Mesenchymal stem cell (in vitro differentiated cells and primary cell): Measurements from ENCODE around the gene PKNOX2.

ENCODE experiments used
- DNase-seq: peaks from one replicate; pipeline ENCODE4 v3.0.0-alpha.2; 2013
- H2AFZ ChIP-seq: one replicate; pipeline ENCODE4 v1.6.1; 2013; ENCODE audit warnings: low read depth, mild to moderate bottlenecking, control low read depth, inconsistent platforms, low read length, moderate library complexity
- H2AK5ac ChIP-seq: 2 replicates; pipeline ENCODE4 v1.6.1; 2013; ENCODE audit warnings: low read length, moderate library complexity, mild to moderate bottlenecking, inconsistent platforms; ENCODE audit not compliant: severe bottlenecking
- H2BK120ac ChIP-seq: one replicate; pipeline ENCODE4 v1.6.1; 2013; ENCODE audit warnings: low read depth, mild to moderate bottlenecking, inconsistent platforms, low read length, moderate library complexity
- H2BK12ac ChIP-seq, 2 experiments: one replicate each; pipeline ENCODE4 v1.6.1; 2013; ENCODE audit warnings: inconsistent platforms in 2 of 2, low read length in 2 of 2, mild to moderate bottlenecking in 2 of 2, moderate library complexity in 2 of 2, control low read depth in 1 of 2
- H2BK15ac ChIP-seq: one replicate; pipeline ENCODE4 v1.6.1; 2013; ENCODE audit warnings: mild to moderate bottlenecking, low read depth, inconsistent platforms; ENCODE audit not compliant: poor library complexity, severe bottlenecking
- H2BK5ac ChIP-seq: 2 replicates; pipeline ENCODE4 v1.6.1; 2013; ENCODE audit warnings: low read depth, mild to moderate bottlenecking, low read length, control low read depth, inconsistent platforms; ENCODE audit not compliant: poor library complexity, severe bottlenecking
- H3K14ac ChIP-seq, 2 experiments: one replicate each; pipeline ENCODE4 v1.6.1; 2013; ENCODE audit warnings: inconsistent platforms in 2 of 2, low read length in 2 of 2, control low read depth in 1 of 2, mild to moderate bottlenecking in 1 of 2, moderate library complexity in 1 of 2
- H3K18ac ChIP-seq, 2 experiments: one replicate each; pipeline ENCODE4 v1.6.1; 2013; ENCODE audit warnings: inconsistent platforms in 2 of 2, low read length in 2 of 2, control low read depth in 1 of 2, low read depth in 1 of 2, mild to moderate bottlenecking in 1 of 2
- H3K23ac ChIP-seq, 2 experiments: one replicate each; pipeline ENCODE4 v1.6.1; 2013; ENCODE audit warnings: inconsistent platforms in 2 of 2, low read length in 2 of 2, mild to moderate bottlenecking in 2 of 2, moderate library complexity in 2 of 2, control low read depth in 1 of 2
- H3K27ac ChIP-seq: 2 replicates; pipeline ENCODE4 v1.5.1; 2013; ENCODE audit warnings: mild to moderate bottlenecking, moderate library complexity, low read length, control low read depth, inconsistent platforms; ENCODE audit not compliant: poor library complexity, severe bottlenecking
- H3K27me3 ChIP-seq, 2 experiments: 2 replicates each; pipeline versions ENCODE4 v1.6.1 to v1.7.0; 2013; ENCODE audit warnings: low read length in 2 of 2, mild to moderate bottlenecking in 2 of 2, moderate library complexity in 2 of 2, control low read depth in 1 of 2, inconsistent platforms in 1 of 2; ENCODE audit not compliant: control insufficient read depth in 1 of 2, insufficient read depth in 1 of 2
- H3K36me3 ChIP-seq, 2 experiments: 2 replicates each; pipeline versions ENCODE4 v1.6.1 to v1.7.0; 2013; ENCODE audit warnings: low read length in 2 of 2, control low read depth in 1 of 2, inconsistent platforms in 1 of 2, low read depth in 1 of 2, mild to moderate bottlenecking in 1 of 2; ENCODE audit not compliant: insufficient read depth in 2 of 2, control insufficient read depth in 1 of 2
- H3K4ac ChIP-seq, 2 experiments: one replicate each; pipeline ENCODE4 v1.6.1; 2013; ENCODE audit warnings: inconsistent platforms in 2 of 2, low read length in 2 of 2, mild to moderate bottlenecking in 2 of 2, moderate library complexity in 2 of 2, control low read depth in 1 of 2, low read depth in 1 of 2
- H3K4me1 ChIP-seq: 2 replicates; pipeline ENCODE4 v1.6.1; 2013; ENCODE audit warnings: low read depth, low read length, control low read depth; ENCODE audit not compliant: control insufficient read depth, insufficient read depth
- H3K4me2 ChIP-seq: 2 replicates; pipeline ENCODE4 v1.6.1; 2013; ENCODE audit warnings: low read length, mild to moderate bottlenecking, inconsistent platforms; ENCODE audit not compliant: poor library complexity, severe bottlenecking
- H3K4me3 ChIP-seq, 2 experiments: 2 replicates each; pipeline versions ENCODE4 v1.5.1 to v1.7.0; 2013; ENCODE audit warnings: low read length in 2 of 2, mild to moderate bottlenecking in 2 of 2, control low read depth in 1 of 2, low read depth in 1 of 2; ENCODE audit not compliant: insufficient read depth in 1 of 2
- H3K79me1 ChIP-seq: replicated peaks from 2 replicates; pipeline ENCODE4 v1.6.1; 2013; ENCODE audit warnings: mild to moderate bottlenecking, control low read depth, low read length, inconsistent platforms; ENCODE audit not compliant: poor library complexity, severe bottlenecking
- H3K9ac ChIP-seq: 2 replicates; pipeline ENCODE4 v1.7.0; 2013; ENCODE audit warnings: mild to moderate bottlenecking, low read length, moderate library complexity
- H3K9me3 ChIP-seq: 2 replicates; pipeline ENCODE4 v1.7.0; 2013; ENCODE audit warnings: mild to moderate bottlenecking, low read length; ENCODE audit not compliant: control insufficient read depth
- H4K8ac ChIP-seq: one replicate; pipeline ENCODE4 v1.6.1; 2013; ENCODE audit warnings: inconsistent platforms, mild to moderate bottlenecking, low read length, moderate library complexity
- H4K91ac ChIP-seq: one replicate; pipeline ENCODE4 v1.6.1; 2013; ENCODE audit warnings: mild to moderate bottlenecking, low read length, inconsistent platforms
- WGBS: methylation state at CpG from one replicate; pipeline ENCODE4 v1.1.7; 2013; ENCODE audit warnings: mixed read lengths; 5-methylcytosine and 5-hydroxymethylcytosine counted together

PKNOX2 gene

GRCh38 chr11:125190566-125190965 lies 26.0 kb downstream of the PKNOX2 start:
- Histone ChIP-seq H2BK12ac (no peak overlapping the region), H2AFZ (no peak overlapping the region), H3K27me3 (peaks cover 0 to 31% of the 10 kb centered on the region in 2 experiments), H3K18ac (no peak overlapping the region), H3K79me1 (peaks cover 47% of the 10 kb centered on the region), H2BK120ac (no peak overlapping the region), H3K9ac (no peak overlapping the region), H3K4me2 (no peak overlapping the region), H3K14ac (no peak overlapping the region), H3K27ac (no peak overlapping the region), H3K4me3 (no peak overlapping the region), H3K4me1 (peaks cover 2% of the 10 kb centered on the region), H3K23ac (no peak overlapping the region), H2BK5ac (no peak overlapping the region), H2AK5ac (no peak overlapping the region), H2BK15ac (no peak overlapping the region), H4K91ac (no peak overlapping the region), H3K9me3 (peaks cover 7% of the 10 kb centered on the region), H3K36me3 (peaks cover 0 to 46% of the 10 kb centered on the region in 2 experiments), H3K4ac (no peak overlapping the region), H4K8ac (no peak overlapping the region)
- DNase-seq, result no peak
- 74% methylated on average over 5 of the region's 5 CpGs for WGBS

- no peak overlapping the region for H3K4me2 ChIP-seq
- peaks cover 0 to 41% of the 10 kb centered on the region in 2 experiments for H3K27me3 ChIP-seq
- no peak overlapping the region for H4K91ac ChIP-seq
- H3K9ac ChIP-seq, result no peak overlapping the region
- peaks cover 4% of the 10 kb centered on the region for H3K4me1 ChIP-seq
- no peak overlapping the region for H3K14ac ChIP-seq
- no peak for DNase-seq
- peaks cover under 1% of the 10 kb centered on the region for H3K9me3 ChIP-seq
- WGBS, result 21% methylated on average over 9 of the region's 9 CpGs
- H2BK120ac ChIP-seq, result no peak overlapping the region
- no peak overlapping the region for H3K27ac ChIP-seq
- peaks cover 58% of the 10 kb centered on the region for H3K79me1 ChIP-seq
- no peak overlapping the region for H3K23ac ChIP-seq
- no peak overlapping the region for H3K18ac ChIP-seq
- H4K8ac ChIP-seq, result no peak overlapping the region
- H2BK5ac ChIP-seq, result no peak overlapping the region
- no peak overlapping the region for H2BK12ac ChIP-seq
- no peak overlapping the region for H3K4ac ChIP-seq
- no peak overlapping the region for H2AK5ac ChIP-seq
- no peak overlapping the region for H2AFZ ChIP-seq
- H3K36me3 ChIP-seq, result peaks cover 0 to 54% of the 10 kb centered on the region in 2 experiments
- H3K4me3 ChIP-seq, result no peak overlapping the region
- H2BK15ac ChIP-seq, result no peak overlapping the region
These were observed 27.6 kb downstream of the PKNOX2 start for GRCh38 chr11:125192183-125192582.

- Histone ChIP-seq H2BK120ac (no peak overlapping the region), H2BK12ac (no peak overlapping the region), H3K14ac (no peak overlapping the region), H3K18ac (no peak overlapping the region), H3K4ac (no peak overlapping the region), H2BK15ac (no peak overlapping the region), H3K27me3 (peaks cover 0 to 48% of the 10 kb centered on the region in 2 experiments), H3K4me1 (peaks cover 4% of the 10 kb centered on the region), H4K91ac (no peak overlapping the region), H3K79me1 (peaks cover 63% of the 10 kb centered on the region), H3K36me3 (peaks cover 0 to 61% of the 10 kb centered on the region in 2 experiments), H2BK5ac (no peak overlapping the region), H3K23ac (no peak overlapping the region), H4K8ac (no peak overlapping the region), H2AK5ac (no peak overlapping the region), H2AFZ (no peak overlapping the region), H3K9ac (no peak overlapping the region), H3K9me3 (no peaks in the 10 kb centered on the region), H3K4me2 (no peak overlapping the region), H3K4me3 (no peak overlapping the region), H3K27ac (no peak overlapping the region)
- 74% methylated on average over 11 of the region's 11 CpGs for WGBS
- no peak for DNase-seq
These were observed 28.3 kb downstream of the PKNOX2 start for GRCh38 chr11:125192717-125193415.

- Histone ChIP-seq H4K8ac (no peak overlapping the region), H3K4ac (no peak overlapping the region), H3K4me1 (peaks cover 4% of the 10 kb centered on the region), H3K14ac (no peak overlapping the region), H3K27me3 (peaks cover 0 to 49% of the 10 kb centered on the region in 2 experiments), H3K23ac (no peak overlapping the region), H2BK12ac (no peak overlapping the region), H2AK5ac (no peak overlapping the region), H3K36me3 (peaks cover 0 to 64% of the 10 kb centered on the region in 2 experiments), H4K91ac (no peak overlapping the region), H3K9ac (no peak overlapping the region), H3K79me1 (peaks cover 63% of the 10 kb centered on the region), H2BK120ac (no peak overlapping the region), H3K18ac (no peak overlapping the region), H3K9me3 (no peaks in the 10 kb centered on the region), H2BK15ac (no peak overlapping the region), H3K4me3 (no peak overlapping the region), H3K4me2 (no peak overlapping the region), H3K27ac (no peak overlapping the region), H2AFZ (no peak overlapping the region), H2BK5ac (no peak overlapping the region)
- DNase-seq, result no peak
- WGBS, result 80% methylated on average over 4 of the region's 4 CpGs
These were observed 28.8 kb downstream of the PKNOX2 start for GRCh38 chr11:125193416-125193726.
